K562 treated with DMSO at 1 percent for 4 hours (cell line): ENCODE data around the gene OR52K1. TPM values are rescaled to one million over a fixed set of nuclear protein-coding genes. Genes with fewer than 3 reads are reported as not detected.

Experiments
- total RNA-seq: library from RNA; unstranded; fragments of 300-600 nt; gene quantifications from 2 replicates; pipeline ENCODE4 v1.2.3, GENCODE V29; 2022; ENCODE audit not compliant: insufficient read depth

The OR52K1 gene
- not detected in 2 replicates for total RNA-seq

DNA sequence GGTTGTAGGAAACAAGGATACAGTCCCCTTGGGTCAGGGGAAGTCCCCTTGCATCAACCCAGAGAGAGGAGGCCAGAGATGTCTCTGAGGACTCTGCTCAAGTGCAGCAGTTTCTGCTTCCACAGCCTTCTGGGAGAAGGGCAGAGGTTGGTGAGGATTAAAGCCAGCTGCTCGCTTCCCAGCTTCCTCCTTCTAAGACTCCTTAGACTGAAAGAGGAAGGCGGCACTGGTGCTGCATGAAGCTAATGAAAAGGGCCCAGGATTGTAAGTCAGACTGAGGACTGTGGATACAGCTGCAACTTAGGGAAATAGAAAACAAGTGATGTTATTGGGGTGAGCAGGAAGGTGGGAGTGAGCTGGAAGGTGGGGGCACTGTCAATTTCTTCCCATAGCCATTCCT is at the start of gene OR52K1:
Gene OR52K1 (plus strand): TSS at position 202 of the 400 bp plus-strand sequence. CDS start 6,255 bp downstream, outside the sequence.

DNA sequence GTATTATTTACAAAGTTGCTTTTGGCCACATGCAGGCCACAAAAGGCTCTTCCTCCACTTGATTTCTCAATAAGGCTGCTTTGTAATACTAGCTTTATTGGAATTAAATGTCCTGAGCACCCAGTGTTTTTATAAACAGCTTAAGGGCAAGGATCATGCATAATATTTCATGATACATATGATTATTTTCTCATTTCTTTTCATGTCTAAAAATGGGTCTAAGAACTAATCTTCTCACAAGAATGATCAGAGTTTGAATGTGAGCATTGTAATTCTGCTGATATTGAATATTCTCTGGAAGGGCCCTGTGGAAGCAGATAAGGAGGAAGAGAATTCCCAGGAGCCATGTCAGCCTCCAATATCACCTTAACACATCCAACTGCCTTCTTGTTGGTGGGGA is 33.5 kb upstream of the OR52K1 start, which contains the start of gene OR52K2:
Gene OR52K2 (plus strand): TSS at position 301 of the 400 bp plus-strand sequence. CDS start 45 bp downstream, at position 346.

Other genes starting within 250 kb of the OR52K1 start
- gene OR52B4, start 114.3 kb upstream of the OR52K1 start, total RNA-seq, result not detected in 2 replicates
- 15.0 and 19.7 TPM in 2 replicates for gene TRIM21, start 88.9 kb upstream of the OR52K1 start, total RNA-seq
- gene OR52K2, start 33.4 kb upstream of the OR52K1 start, total RNA-seq, result not detected in 2 replicates
- not detected in 2 replicates for gene OR52M1, start 62.5 kb downstream of the OR52K1 start, total RNA-seq
- not detected in 2 replicates for gene OR52I2, start 99.1 kb downstream of the OR52K1 start, total RNA-seq
- gene OR52I1, start 111.4 kb downstream of the OR52K1 start, total RNA-seq, result not detected in 2 replicates
- gene TRIM68, start 125.6 kb downstream of the OR52K1 start, total RNA-seq, result 9.4 and 11.8 TPM in 2 replicates
- gene OR51D1, start 154.8 kb downstream of the OR52K1 start, total RNA-seq, result not detected in 2 replicates
- not detected in 2 replicates for gene OR51E1, start 161.3 kb downstream of the OR52K1 start, total RNA-seq
- gene OR51E2, start 215.2 kb downstream of the OR52K1 start, total RNA-seq, result not detected in 2 replicates
- not detected in 2 replicates for gene MMP26, start 222.1 kb downstream of the OR52K1 start, total RNA-seq